HG03354 (cell line): ENCODE results near the gene RPL11.
"Not testable (repeated sequence)": the region's sequence is repeated elsewhere in the genome, so short reads cannot be mapped to it uniquely, and the experiment has no call there.

Source experiments
- ATAC-seq: cut with Tn5 transposase; IDR thresholded peaks from one replicate; pipeline ENCODE4 v1.9.1; 2021; ENCODE audit warnings: mild to moderate bottlenecking; ENCODE audit not compliant: unreplicated experiment, poor library complexity, severe bottlenecking

RPL11 gene

GRCh38 chr1:23682946-23683345 lies 8.7 kb upstream of the RPL11 start:
- ATAC-seq = no peak

GRCh38 chr1:23684415-23684814 lies 7.2 kb upstream of the RPL11 start:
- ATAC-seq = no peak

- not testable (repeated sequence) for ATAC-seq
These were observed 6.4 kb upstream of the RPL11 start for GRCh38 chr1:23685197-23685596.

- ATAC-seq = not testable (repeated sequence)
These were observed 3.9 kb upstream of the RPL11 start for GRCh38 chr1:23687680-23688079.

- not testable (repeated sequence) for ATAC-seq
These were observed 3.3 kb upstream of the RPL11 start for GRCh38 chr1:23688281-23688680.

GRCh38 chr1:23692308-23692871 lies 784 bp downstream of the RPL11 start:
- no peak for ATAC-seq

- no peak for ATAC-seq
These were observed 2.0 kb downstream of the RPL11 start for GRCh38 chr1:23693599-23693998.

- ATAC-seq = no peak
These were observed 2.8 kb downstream of the RPL11 start for GRCh38 chr1:23694371-23694770.

GRCh38 chr1:23695667-23696066 lies 4.1 kb downstream of the RPL11 start:
- no peak for ATAC-seq

- ATAC-seq = no peak
These were observed 4.9 kb downstream of the RPL11 start for GRCh38 chr1:23696335-23696989.

- no peak for ATAC-seq
These were observed 6.9 kb downstream of the RPL11 start for GRCh38 chr1:23698466-23698865.

GRCh38 chr1:23699280-23700179 lies 7.9 kb downstream of the RPL11 start:
- ATAC-seq = no peak

- no peak for ATAC-seq
These were observed 9.7 kb downstream of the RPL11 start for GRCh38 chr1:23701310-23701709.

- ATAC-seq = no peak
These were observed 10.4 kb downstream of the RPL11 start for GRCh38 chr1:23701996-23702395.

GRCh38 chr1:23704834-23705495 lies 13.4 kb downstream of the RPL11 start:
- no peak for ATAC-seq

- ATAC-seq = no peak
These were observed 17.6 kb downstream of the RPL11 start for GRCh38 chr1:23709229-23709628.

- ATAC-seq = no peak
These were observed 26.9 kb downstream of the RPL11 start for GRCh38 chr1:23718482-23718881.

- ATAC-seq = no peak
These were observed 27.7 kb downstream of the RPL11 start for GRCh38 chr1:23719162-23719820.

- ATAC-seq = peak; percentile 75
These were observed 28.8 kb downstream of the RPL11 start for GRCh38 chr1:23720256-23720995.
